Mesenchymal stem cell (in vitro differentiated cells and primary cell): Measurements from ENCODE around the gene TM6SF1. TPM values are rescaled to one million over a fixed set of nuclear protein-coding genes. Genes with fewer than 3 reads are reported as not detected.

Experiments used
- DNase-seq: peaks from one replicate; pipeline ENCODE4 v3.0.0-alpha.2; 2013
- H2AFZ ChIP-seq: one replicate; pipeline ENCODE4 v1.6.1; 2013; ENCODE audit warnings: low read depth, mild to moderate bottlenecking, control low read depth, inconsistent platforms, low read length, moderate library complexity
- H2AK5ac ChIP-seq: 2 replicates; pipeline ENCODE4 v1.6.1; 2013; ENCODE audit warnings: low read length, moderate library complexity, mild to moderate bottlenecking, inconsistent platforms; ENCODE audit not compliant: severe bottlenecking
- H2BK120ac ChIP-seq: one replicate; pipeline ENCODE4 v1.6.1; 2013; ENCODE audit warnings: low read depth, mild to moderate bottlenecking, inconsistent platforms, low read length, moderate library complexity
- H2BK12ac ChIP-seq, 2 experiments: one replicate each; pipeline ENCODE4 v1.6.1; 2013; ENCODE audit warnings: inconsistent platforms in 2 of 2, low read length in 2 of 2, mild to moderate bottlenecking in 2 of 2, moderate library complexity in 2 of 2, control low read depth in 1 of 2
- H2BK15ac ChIP-seq: one replicate; pipeline ENCODE4 v1.6.1; 2013; ENCODE audit warnings: mild to moderate bottlenecking, low read depth, inconsistent platforms; ENCODE audit not compliant: poor library complexity, severe bottlenecking
- H2BK5ac ChIP-seq: 2 replicates; pipeline ENCODE4 v1.6.1; 2013; ENCODE audit warnings: low read depth, mild to moderate bottlenecking, low read length, control low read depth, inconsistent platforms; ENCODE audit not compliant: poor library complexity, severe bottlenecking
- H3K14ac ChIP-seq, 2 experiments: one replicate each; pipeline ENCODE4 v1.6.1; 2013; ENCODE audit warnings: inconsistent platforms in 2 of 2, low read length in 2 of 2, control low read depth in 1 of 2, mild to moderate bottlenecking in 1 of 2, moderate library complexity in 1 of 2
- H3K18ac ChIP-seq, 2 experiments: one replicate each; pipeline ENCODE4 v1.6.1; 2013; ENCODE audit warnings: inconsistent platforms in 2 of 2, low read length in 2 of 2, control low read depth in 1 of 2, low read depth in 1 of 2, mild to moderate bottlenecking in 1 of 2
- H3K23ac ChIP-seq, 2 experiments: one replicate each; pipeline ENCODE4 v1.6.1; 2013; ENCODE audit warnings: inconsistent platforms in 2 of 2, low read length in 2 of 2, mild to moderate bottlenecking in 2 of 2, moderate library complexity in 2 of 2, control low read depth in 1 of 2
- H3K27ac ChIP-seq: 2 replicates; pipeline ENCODE4 v1.5.1; 2013; ENCODE audit warnings: mild to moderate bottlenecking, moderate library complexity, low read length, control low read depth, inconsistent platforms; ENCODE audit not compliant: poor library complexity, severe bottlenecking
- H3K27me3 ChIP-seq, 2 experiments: 2 replicates each; pipeline versions ENCODE4 v1.6.1 to v1.7.0; 2013; ENCODE audit warnings: low read length in 2 of 2, mild to moderate bottlenecking in 2 of 2, moderate library complexity in 2 of 2, control low read depth in 1 of 2, inconsistent platforms in 1 of 2; ENCODE audit not compliant: control insufficient read depth in 1 of 2, insufficient read depth in 1 of 2
- H3K36me3 ChIP-seq, 2 experiments: 2 replicates each; pipeline versions ENCODE4 v1.6.1 to v1.7.0; 2013; ENCODE audit warnings: low read length in 2 of 2, control low read depth in 1 of 2, inconsistent platforms in 1 of 2, low read depth in 1 of 2, mild to moderate bottlenecking in 1 of 2; ENCODE audit not compliant: insufficient read depth in 2 of 2, control insufficient read depth in 1 of 2
- H3K4ac ChIP-seq, 2 experiments: one replicate each; pipeline ENCODE4 v1.6.1; 2013; ENCODE audit warnings: inconsistent platforms in 2 of 2, low read length in 2 of 2, mild to moderate bottlenecking in 2 of 2, moderate library complexity in 2 of 2, control low read depth in 1 of 2, low read depth in 1 of 2
- H3K4me1 ChIP-seq: 2 replicates; pipeline ENCODE4 v1.6.1; 2013; ENCODE audit warnings: low read depth, low read length, control low read depth; ENCODE audit not compliant: control insufficient read depth, insufficient read depth
- H3K4me2 ChIP-seq: 2 replicates; pipeline ENCODE4 v1.6.1; 2013; ENCODE audit warnings: low read length, mild to moderate bottlenecking, inconsistent platforms; ENCODE audit not compliant: poor library complexity, severe bottlenecking
- H3K4me3 ChIP-seq, 2 experiments: 2 replicates each; pipeline versions ENCODE4 v1.5.1 to v1.7.0; 2013; ENCODE audit warnings: low read length in 2 of 2, mild to moderate bottlenecking in 2 of 2, control low read depth in 1 of 2, low read depth in 1 of 2; ENCODE audit not compliant: insufficient read depth in 1 of 2
- H3K79me1 ChIP-seq: replicated peaks from 2 replicates; pipeline ENCODE4 v1.6.1; 2013; ENCODE audit warnings: mild to moderate bottlenecking, control low read depth, low read length, inconsistent platforms; ENCODE audit not compliant: poor library complexity, severe bottlenecking
- H3K9ac ChIP-seq: 2 replicates; pipeline ENCODE4 v1.7.0; 2013; ENCODE audit warnings: mild to moderate bottlenecking, low read length, moderate library complexity
- H3K9me3 ChIP-seq: 2 replicates; pipeline ENCODE4 v1.7.0; 2013; ENCODE audit warnings: mild to moderate bottlenecking, low read length; ENCODE audit not compliant: control insufficient read depth
- H4K8ac ChIP-seq: one replicate; pipeline ENCODE4 v1.6.1; 2013; ENCODE audit warnings: inconsistent platforms, mild to moderate bottlenecking, low read length, moderate library complexity
- H4K91ac ChIP-seq: one replicate; pipeline ENCODE4 v1.6.1; 2013; ENCODE audit warnings: mild to moderate bottlenecking, low read length, inconsistent platforms
- WGBS: methylation state at CpG from one replicate; pipeline ENCODE4 v1.1.7; 2013; ENCODE audit warnings: mixed read lengths; 5-methylcytosine and 5-hydroxymethylcytosine counted together
- polyA plus RNA-seq, 2 experiments: library from polyadenylated mRNA; stranded (reverse); fragments of 200-250 nt; gene quantifications; one replicate each; pipeline ENCODE4 v1.2.3, GENCODE V29; 2013

The TM6SF1 gene
- 5.1 TPM for polyA plus RNA-seq (2013, experiment 1 of 2)
- polyA plus RNA-seq (2013, experiment 2 of 2): 5.1 TPM

DNA sequence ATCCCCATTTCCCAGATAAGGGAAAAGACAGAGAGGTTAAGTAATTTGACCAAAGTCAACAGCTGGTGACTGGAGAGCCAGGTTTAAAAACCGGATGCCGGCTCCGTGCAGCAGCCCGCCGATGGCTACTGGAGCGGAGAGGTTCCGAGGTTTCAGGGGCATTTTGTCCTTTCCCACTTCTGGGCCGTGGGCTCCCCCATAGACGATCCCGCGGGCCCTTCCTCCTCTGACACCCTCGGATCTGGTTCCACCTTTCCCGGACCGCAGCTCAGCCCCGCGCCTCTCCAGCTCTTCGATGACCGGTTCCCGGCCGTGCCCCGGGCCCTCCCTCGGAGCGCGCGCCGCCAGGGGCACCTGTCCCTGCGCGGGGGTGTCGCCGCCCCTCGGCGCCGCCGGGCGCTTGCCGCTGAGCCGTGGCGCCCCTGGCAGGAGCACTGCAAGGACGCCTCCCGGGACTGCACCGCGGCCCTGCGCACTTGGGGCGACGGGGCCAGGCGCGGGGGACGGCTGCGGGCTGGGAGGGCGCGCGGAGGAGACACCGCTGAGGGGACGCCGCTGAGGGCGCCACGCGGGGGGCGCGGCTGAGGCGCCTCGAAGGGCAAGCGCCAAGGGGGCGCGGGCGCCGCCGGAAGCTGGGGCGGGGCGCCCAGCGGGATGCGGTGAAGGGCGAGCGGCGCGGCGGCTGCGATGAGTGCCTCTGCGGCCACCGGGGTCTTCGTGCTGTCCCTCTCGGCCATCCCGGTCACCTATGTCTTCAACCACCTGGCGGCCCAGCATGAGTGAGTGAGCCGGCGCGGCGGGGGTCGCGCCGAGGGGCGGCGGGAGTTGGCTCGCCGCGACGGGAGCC, at the start of gene TM6SF1:
Gene TM6SF1 (plus strand): TSS at position 652 of the 847 bp plus-strand sequence. CDS start 36 bp downstream, at position 688.
- peak within 1 kb of the TSS; percentile 49 for H2BK120ac ChIP-seq
- no peak within 1 kb of the TSS for H2AK5ac ChIP-seq
- peak within 1 kb of the TSS in 1 of 2 experiments; percentile 70 for H3K23ac ChIP-seq
- DNase-seq: no peak
- peaks cover 0 to 3% of the 10 kb centered on the region in 2 experiments for H3K36me3 ChIP-seq
- H3K14ac ChIP-seq: peak within 1 kb of the TSS in 1 of 2 experiments; percentile 36
- peak within 1 kb of the TSS in 1 of 2 experiments; percentile 79 for H3K4ac ChIP-seq
- 1% methylated on average over 85 of the region's 97 CpGs for WGBS
- peaks cover 16% of the 10 kb centered on the region for H3K4me1 ChIP-seq
- peak within 1 kb of the TSS; percentile 85 for H4K91ac ChIP-seq
- H3K18ac ChIP-seq: peak within 1 kb of the TSS; percentile 71 to 75
- H4K8ac ChIP-seq: peak within 1 kb of the TSS; percentile 55
- peaks cover 49 to 57% of the 10 kb centered on the region in 2 experiments for H3K27me3 ChIP-seq
- peak within 1 kb of the TSS; percentile 92 for H3K4me2 ChIP-seq
- peak within 1 kb of the TSS; percentile 90 for H2BK15ac ChIP-seq
- H2AFZ ChIP-seq: peak within 1 kb of the TSS; percentile 46
- no peaks in the 10 kb centered on the region for H3K79me1 ChIP-seq
- peak within 1 kb of the TSS in 1 of 2 experiments; percentile 59 for H2BK12ac ChIP-seq
- no peak within 1 kb of the TSS for H3K27ac ChIP-seq
- H2BK5ac ChIP-seq: no peak within 1 kb of the TSS
- no peak within 1 kb of the TSS for H3K9ac ChIP-seq
- H3K4me3 ChIP-seq: peak within 1 kb of the TSS; percentile 56 to 65
- H3K9me3 ChIP-seq: no peaks in the 10 kb centered on the region

DNA sequence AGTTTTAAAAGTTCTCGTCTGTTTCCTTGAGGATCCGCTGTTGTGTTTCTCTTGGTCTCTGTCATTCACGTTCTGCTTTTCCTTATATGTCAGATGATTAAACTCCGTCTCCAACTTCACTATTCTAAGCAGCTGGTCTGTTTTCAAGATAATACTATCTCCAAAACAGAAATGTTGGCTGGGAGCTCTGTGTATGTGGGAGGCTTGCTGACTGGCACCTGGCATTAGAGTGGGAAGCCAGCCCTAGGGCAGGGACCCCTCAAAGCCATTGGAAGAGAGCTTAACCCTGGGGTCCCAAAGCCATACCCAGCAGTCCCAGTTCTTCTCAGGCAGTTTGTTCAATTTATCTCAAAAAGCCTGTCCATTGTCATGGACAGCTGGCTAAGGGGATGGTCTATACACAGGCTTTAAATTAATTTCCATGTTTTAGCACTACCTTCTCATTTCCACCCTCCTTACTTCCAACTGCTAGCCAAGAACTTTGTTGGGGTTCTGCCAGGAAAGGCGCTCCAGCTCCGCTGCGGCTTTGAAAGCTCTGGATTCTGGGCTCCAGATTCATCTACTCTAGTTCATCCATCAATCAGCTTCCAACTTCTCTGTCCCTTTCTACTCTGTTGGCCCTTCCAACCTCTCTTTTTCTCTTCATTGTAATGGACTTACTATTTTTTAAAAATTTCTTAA, 49.6 kb upstream of the TM6SF1 start:
- Histone ChIP-seq H3K4ac (no peak overlapping the region), H3K4me3 (no peak overlapping the region), H3K36me3 (peaks cover 10 to 28% of the 10 kb centered on the region in 2 experiments), H3K9ac (no peak overlapping the region), H3K4me1 (peaks cover 3% of the 10 kb centered on the region), H3K14ac (no peak overlapping the region), H3K18ac (no peak overlapping the region), H2BK120ac (no peak overlapping the region), H2BK15ac (no peak overlapping the region), H3K23ac (no peak overlapping the region), H2AFZ (no peak overlapping the region), H3K27me3 (no peaks in the 10 kb centered on the region), H4K91ac (no peak overlapping the region), H4K8ac (no peak overlapping the region), H3K9me3 (no peaks in the 10 kb centered on the region), H3K79me1 (peaks cover 6% of the 10 kb centered on the region), H2BK5ac (no peak overlapping the region), H3K4me2 (no peak overlapping the region), H2AK5ac (no peak overlapping the region), H3K27ac (no peak overlapping the region), H2BK12ac (no peak overlapping the region)
- DNase-seq: no peak
- WGBS: 93% methylated on average over 6 of the region's 7 CpGs

GRCh38 chr15:83061680-83062079, 45.8 kb upstream of the TM6SF1 start:
- no peak overlapping the region for H3K4ac ChIP-seq
- no peak overlapping the region for H3K27ac ChIP-seq
- H3K14ac ChIP-seq: no peak overlapping the region
- no peak overlapping the region for H4K8ac ChIP-seq
- DNase-seq: peak; percentile 43
- H2BK120ac ChIP-seq: no peak overlapping the region
- H4K91ac ChIP-seq: no peak overlapping the region
- no peak overlapping the region for H2BK15ac ChIP-seq
- no peak overlapping the region for H3K18ac ChIP-seq
- H3K23ac ChIP-seq: no peak overlapping the region
- H3K4me1 ChIP-seq: peaks cover 2% of the 10 kb centered on the region
- no peak overlapping the region for H2AFZ ChIP-seq
- H3K36me3 ChIP-seq: no peaks in the 10 kb centered on the region
- no peak overlapping the region for H2AK5ac ChIP-seq
- H3K79me1 ChIP-seq: peaks cover 3% of the 10 kb centered on the region
- no peak overlapping the region for H3K4me3 ChIP-seq
- H3K27me3 ChIP-seq: no peaks in the 10 kb centered on the region
- no peak overlapping the region for H3K4me2 ChIP-seq
- H2BK5ac ChIP-seq: no peak overlapping the region
- peak overlapping the region; percentile 7 for H3K9ac ChIP-seq
- 50% methylated on average over 1 of the region's 2 CpGs for whole genome bisulfite sequencing
- H3K9me3 ChIP-seq: no peaks in the 10 kb centered on the region
- H2BK12ac ChIP-seq: no peak overlapping the region

DNA sequence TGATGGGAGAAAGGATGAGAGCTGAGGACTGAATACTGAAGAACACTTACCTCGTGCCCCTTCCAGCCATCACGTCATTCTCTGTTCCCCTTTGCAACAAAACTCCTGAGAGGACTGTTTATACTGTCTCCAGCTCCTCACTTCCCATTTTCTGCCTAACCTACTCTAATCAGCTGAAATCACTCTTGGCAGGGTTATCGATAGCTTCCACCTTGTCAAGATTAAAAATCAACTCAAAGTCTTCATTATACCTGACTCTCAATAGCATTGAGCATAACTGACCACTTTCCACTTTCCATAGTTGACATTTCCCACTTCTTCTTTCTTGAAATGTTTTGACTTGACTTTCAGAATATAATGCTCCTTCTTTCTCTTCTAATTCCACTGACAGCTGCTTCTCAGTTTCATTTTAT, 44.7 kb upstream of the TM6SF1 start:
- no peak overlapping the region for H2BK5ac ChIP-seq
- peak overlapping the region in 1 of 2 experiments; percentile 6 for H3K18ac ChIP-seq
- no peak overlapping the region for H4K91ac ChIP-seq
- no peak overlapping the region for H3K27ac ChIP-seq
- no peak overlapping the region for H2AK5ac ChIP-seq
- no peaks in the 10 kb centered on the region for H3K9me3 ChIP-seq
- H3K14ac ChIP-seq: no peak overlapping the region
- no peak overlapping the region for H3K4me3 ChIP-seq
- H2BK12ac ChIP-seq: no peak overlapping the region
- peak overlapping the region; percentile 5 for H4K8ac ChIP-seq
- H3K4me1 ChIP-seq: peaks cover 5% of the 10 kb centered on the region
- DNase-seq: no peak
- H2BK15ac ChIP-seq: no peak overlapping the region
- H3K36me3 ChIP-seq: no peaks in the 10 kb centered on the region
- H3K27me3 ChIP-seq: no peaks in the 10 kb centered on the region
- no peak overlapping the region for H3K4me2 ChIP-seq
- no peak overlapping the region for H3K4ac ChIP-seq
- H3K79me1 ChIP-seq: peaks cover 1% of the 10 kb centered on the region
- H3K23ac ChIP-seq: no peak overlapping the region
- 94% methylated on average over 3 of the region's 3 CpGs for WGBS
- no peak overlapping the region for H2BK120ac ChIP-seq
- H2AFZ ChIP-seq: no peak overlapping the region
- H3K9ac ChIP-seq: no peak overlapping the region
